ENCODE data around the gene DOC2B. TPM values are rescaled to one million over a fixed set of nuclear protein-coding genes. Genes with fewer than 3 reads are reported as not detected.

DOC2B gene
- total RNA-seq, 2 experiments from 2014 or later = not detected

DNA sequence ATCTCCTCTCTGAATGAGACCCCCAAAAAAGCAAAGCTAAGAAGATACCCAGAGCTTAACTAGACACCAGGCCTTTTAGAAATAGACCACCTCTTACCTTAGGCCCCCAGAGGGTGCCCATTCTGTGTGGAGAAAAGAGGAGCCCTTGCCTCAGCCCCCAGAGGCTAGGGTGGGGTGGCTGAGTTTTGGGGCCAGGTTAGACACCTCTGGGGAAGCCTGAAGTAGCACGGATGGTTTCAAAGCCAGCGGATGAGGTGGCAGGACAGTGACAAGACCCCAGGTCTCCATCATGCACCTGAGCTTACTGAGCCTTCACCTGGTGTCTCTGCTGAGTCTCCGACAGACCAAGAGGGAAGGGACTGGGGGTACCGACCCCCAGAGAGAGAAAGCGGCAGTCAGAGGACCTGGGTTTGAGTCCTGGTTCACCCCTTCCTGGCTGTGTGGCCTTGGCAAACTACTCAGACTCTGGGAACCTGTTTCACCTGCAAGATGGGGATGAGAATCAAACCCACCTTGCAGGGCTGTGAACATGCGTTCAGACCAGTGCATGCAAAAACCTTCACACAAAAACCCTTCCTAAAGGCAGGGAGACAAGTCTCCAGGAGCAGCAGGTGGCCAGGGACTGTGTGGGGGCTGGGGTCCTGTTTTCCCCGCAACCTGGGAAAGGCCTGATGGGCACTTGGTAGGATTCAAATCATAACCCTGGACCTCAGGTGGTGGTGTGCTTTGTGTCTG, 36.3 kb downstream of the DOC2B start:
- Histone ChIP-seq H3K36me3 (ENCODE audit: insufficient read depth, low read length) (no peaks in the 10 kb centered on the region), H3K27ac (ENCODE audit: low read depth, low read length, poor library complexity, severe bottlenecking) (no peak overlapping the region), H4K20me1 (ENCODE audit: insufficient read depth, low read length) (no peaks in the 10 kb centered on the region), H3K4me3 (ENCODE audit: low read depth, low read length, poor library complexity, severe bottlenecking) (no peak overlapping the region), H3K4me1 (ENCODE audit: insufficient read depth, low read length, poor library complexity, severe bottlenecking) (no peaks in the 10 kb centered on the region), H3K9me3 (ENCODE audit: low read length) (no peaks in the 10 kb centered on the region), H3K9me2 (ENCODE audit: insufficient read depth, low read length) (no peaks in the 10 kb centered on the region), H3K79me2 (ENCODE audit: insufficient read depth, low read depth, low read length) (no peaks in the 10 kb centered on the region), H3K4me2 (ENCODE audit: low read length) (no peak overlapping the region), H2AFZ (ENCODE audit: low read length) (no peak overlapping the region)
- ChIA-PET POLR2A (no interaction called here), CTCF (ENCODE audit: unreplicated experiment) (no interaction called here)
- intact Hi-C loops (cut with micrococcal nuclease; ENCODE audit: unreplicated experiment) = loop anchor here (2.0 kb wide), 1 partner anchor 242 kb away; no protein-coding TSS in a partner anchor
- BruUV-seq (replicated peaks) = no TSS peak
- DNase-seq (ENCODE audit: low spot score) = no peak
- TF ChIP-seq EZH2phosphoT487 (IDR thresholded peaks at IDR 0.05; ENCODE audit: borderline replicate concordance, low read depth, low read length) = no peak
- TF ChIP-seq, protein P1, sequence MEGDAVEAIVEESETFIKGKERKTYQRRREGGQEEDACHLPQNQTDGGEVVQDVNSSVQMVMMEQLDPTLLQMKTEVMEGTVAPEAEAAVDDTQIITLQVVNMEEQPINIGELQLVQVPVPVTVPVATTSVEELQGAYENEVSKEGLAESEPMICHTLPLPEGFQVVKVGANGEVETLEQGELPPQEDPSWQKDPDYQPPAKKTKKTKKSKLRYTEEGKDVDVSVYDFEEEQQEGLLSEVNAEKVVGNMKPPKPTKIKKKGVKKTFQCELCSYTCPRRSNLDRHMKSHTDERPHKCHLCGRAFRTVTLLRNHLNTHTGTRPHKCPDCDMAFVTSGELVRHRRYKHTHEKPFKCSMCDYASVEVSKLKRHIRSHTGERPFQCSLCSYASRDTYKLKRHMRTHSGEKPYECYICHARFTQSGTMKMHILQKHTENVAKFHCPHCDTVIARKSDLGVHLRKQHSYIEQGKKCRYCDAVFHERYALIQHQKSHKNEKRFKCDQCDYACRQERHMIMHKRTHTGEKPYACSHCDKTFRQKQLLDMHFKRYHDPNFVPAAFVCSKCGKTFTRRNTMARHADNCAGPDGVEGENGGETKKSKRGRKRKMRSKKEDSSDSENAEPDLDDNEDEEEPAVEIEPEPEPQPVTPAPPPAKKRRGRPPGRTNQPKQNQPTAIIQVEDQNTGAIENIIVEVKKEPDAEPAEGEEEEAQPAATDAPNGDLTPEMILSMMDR (conservative IDR thresholded peaks at IDR 0.05; ENCODE audit: low read length) = no peak

DNA sequence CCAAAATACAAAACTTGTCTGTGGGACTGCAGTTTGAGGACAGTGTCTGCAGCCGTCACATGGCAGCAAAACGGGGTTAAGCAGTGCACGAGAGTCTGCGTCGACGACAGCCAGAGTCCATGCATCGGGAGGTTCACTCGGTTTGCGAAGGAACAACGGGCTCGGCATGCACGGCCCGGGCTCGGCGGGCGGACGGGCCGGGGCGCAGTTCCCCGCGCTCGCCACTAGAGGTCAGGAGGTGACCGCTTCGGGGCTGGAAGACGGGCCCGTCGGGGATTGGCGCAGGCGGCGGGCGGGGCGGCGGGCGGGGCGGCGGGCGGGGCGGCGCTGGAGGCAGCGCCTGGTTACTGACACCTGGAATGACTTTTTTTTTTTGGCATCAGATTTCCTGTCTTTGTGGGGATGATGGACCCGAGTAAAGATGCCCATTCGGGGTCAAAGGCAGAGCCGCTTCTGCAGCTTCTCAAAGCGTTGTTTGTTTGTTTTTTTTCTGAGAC, 37.6 kb downstream of the DOC2B start:
- Histone ChIP-seq H3K4me1 (ENCODE audit: insufficient read depth, low read length, poor library complexity, severe bottlenecking) (no peaks in the 10 kb centered on the region), H3K9me2 (ENCODE audit: insufficient read depth, low read length) (no peaks in the 10 kb centered on the region), H3K36me3 (ENCODE audit: insufficient read depth, low read length) (no peaks in the 10 kb centered on the region), H3K4me2 (ENCODE audit: low read length) (no peak overlapping the region), H3K4me3 (ENCODE audit: low read depth, low read length, poor library complexity, severe bottlenecking) (no peak overlapping the region), H3K27ac (ENCODE audit: low read depth, low read length, poor library complexity, severe bottlenecking) (no peak overlapping the region), H3K9me3 (ENCODE audit: low read length) (no peaks in the 10 kb centered on the region), H3K79me2 (ENCODE audit: insufficient read depth, low read depth, low read length) (no peaks in the 10 kb centered on the region), H2AFZ (ENCODE audit: low read length) (no peak overlapping the region), H4K20me1 (ENCODE audit: insufficient read depth, low read length) (no peaks in the 10 kb centered on the region)
- peak; percentile 69 for DNase-seq (ENCODE audit: low spot score)
- TF ChIP-seq, protein P1 (conservative IDR thresholded peaks at IDR 0.05; ENCODE audit: low read length) = peak; percentile 83
- no peak for TF ChIP-seq EZH2phosphoT487 (IDR thresholded peaks at IDR 0.05; ENCODE audit: borderline replicate concordance, low read depth, low read length)
- no TSS peak for BruUV-seq (replicated peaks)
- CTCF ChIA-PET (ENCODE audit: unreplicated experiment) = no interaction called here
- POLR2A ChIA-PET = no interaction called here
- intact Hi-C loops (cut with micrococcal nuclease; ENCODE audit: unreplicated experiment) = loop anchor here (2.0 kb wide), 1 partner anchor 243 kb away; no protein-coding TSS in a partner anchor
